Astrocyte (in vitro differentiated cells and primary cell): ENCODE results near the gene C6orf47. TPM values are rescaled to one million over a fixed set of nuclear protein-coding genes. Genes with fewer than 3 reads are reported as not detected.

Source experiments
- DNase-seq: peaks from one replicate; pipeline ENCODE4 v3.0.0-alpha.2; 2010; ENCODE audit warnings: low read depth
- FAIRE-seq: peaks from 2 replicates; lab custom pipeline; 2011; peaks lifted over from hg19 to GRCh38; lab: Jason Lieb, UNC
- H2AFZ ChIP-seq: 2 replicates; pipeline ENCODE4 v1.6.0; 2012; ENCODE audit warnings: low read depth, low read length, inconsistent platforms
- H3K27ac ChIP-seq: 2 replicates; pipeline ENCODE4 v1.5.1; 2011; ENCODE audit warnings: low read depth, low read length, inconsistent platforms
- H3K27me3 ChIP-seq: 2 replicates; pipeline ENCODE4 v1.6.0; 2011; ENCODE audit warnings: low read length, inconsistent platforms; ENCODE audit not compliant: insufficient read depth
- H3K36me3 ChIP-seq: 2 replicates; pipeline ENCODE4 v1.5.1; 2011; ENCODE audit warnings: low read length, inconsistent platforms; ENCODE audit not compliant: insufficient read depth
- H3K4me1 ChIP-seq: 2 replicates; pipeline ENCODE4 v1.5.1; 2011; ENCODE audit warnings: low read length, inconsistent platforms; ENCODE audit not compliant: insufficient read depth
- H3K4me2 ChIP-seq: 2 replicates; pipeline ENCODE4 v1.6.0; 2012; ENCODE audit warnings: low read length, inconsistent platforms
- H3K4me3 ChIP-seq: 2 replicates; pipeline ENCODE4 v1.5.1; 2011; ENCODE audit warnings: low read depth, mild to moderate bottlenecking, low read length, inconsistent platforms; ENCODE audit not compliant: insufficient read depth
- H3K79me2 ChIP-seq: 2 replicates; pipeline ENCODE4 v1.6.0; 2012; ENCODE audit warnings: mild to moderate bottlenecking, low read length, inconsistent platforms; ENCODE audit not compliant: insufficient read depth
- H3K9ac ChIP-seq: 2 replicates; pipeline ENCODE4 v1.6.0; 2012; ENCODE audit warnings: mild to moderate bottlenecking, low read length, inconsistent platforms
- H3K9me3 ChIP-seq: 2 replicates; pipeline ENCODE4 v1.5.1; 2012; ENCODE audit warnings: low read depth, mild to moderate bottlenecking, low read length, inconsistent platforms; ENCODE audit not compliant: insufficient read depth
- H4K20me1 ChIP-seq: 2 replicates; pipeline ENCODE4 v1.6.0; 2012; ENCODE audit warnings: low read length, inconsistent platforms; ENCODE audit not compliant: insufficient read depth
- H3K27ac Mint-ChIP-seq: one replicate; pipeline ENCODE4 v1.8.0; 2021; ENCODE audit warnings: mild to moderate bottlenecking, mixed read lengths; ENCODE audit not compliant: unreplicated experiment
- H3K27me3 Mint-ChIP-seq: one replicate; pipeline ENCODE4 v1.8.0; 2021; ENCODE audit warnings: low read depth, mixed read lengths; ENCODE audit not compliant: unreplicated experiment
- H3K36me3 Mint-ChIP-seq: one replicate; pipeline ENCODE4 v1.8.0; 2021; ENCODE audit warnings: low read depth, mixed read lengths; ENCODE audit not compliant: unreplicated experiment
- H3K4me1 Mint-ChIP-seq: one replicate; pipeline ENCODE4 v1.8.0; 2021; ENCODE audit warnings: low read depth, mixed read lengths; ENCODE audit not compliant: unreplicated experiment
- H3K4me3 Mint-ChIP-seq: one replicate; pipeline ENCODE4 v1.8.0; 2021; ENCODE audit warnings: mild to moderate bottlenecking, moderate library complexity, mixed read lengths; ENCODE audit not compliant: unreplicated experiment
- H3K9me3 Mint-ChIP-seq: one replicate; pipeline ENCODE4 v1.8.0; 2021; ENCODE audit warnings: mild to moderate bottlenecking, mixed read lengths; ENCODE audit not compliant: unreplicated experiment
- CTCF ChIP-seq: IDR thresholded peaks from 2 replicates; pipeline ENCODE4 v1.5.1; 2011; ENCODE audit warnings: low read depth, mild to moderate bottlenecking, inconsistent platforms, low read length, moderate library complexity; ENCODE audit not compliant: insufficient read depth
- EZH2 ChIP-seq: IDR thresholded peaks from 2 replicates; pipeline ENCODE4 v1.6.1; 2012; ENCODE audit warnings: mild to moderate bottlenecking, low read length, inconsistent platforms; ENCODE audit not compliant: insufficient read depth
- total RNA-seq: library from RNA; stranded (reverse); gene quantifications from 2 replicates; pipeline ENCODE4 v1.2.1, GENCODE V29; 2021

The C6orf47 gene
- total RNA-seq, 1 donor from 2014 or later, result 14.7 TPM

GRCh38 chr6:31658983-31659648 lies 1.5 kb downstream of the C6orf47 start:
- Mint-ChIP-seq H3K9me3 (no peaks in the 10 kb centered on the region), H3K4me1 (peaks cover 23% of the 10 kb centered on the region), H3K27me3 (no peaks in the 10 kb centered on the region), H3K36me3 (peaks cover 23% of the 10 kb centered on the region), H3K27ac (no peak overlapping the region), H3K4me3 (peak overlapping the region; percentile 90)
- peaks cover 32% of the 10 kb centered on the region for H4K20me1 ChIP-seq
- FAIRE-seq (no peak), DNase-seq (no peak)
- no peak for TF ChIP-seq EZH2
- TF ChIP-seq CTCF, result no peak
- H3K27me3 ChIP-seq, result no peaks in the 10 kb centered on the region
- peaks cover 81% of the 10 kb centered on the region for H3K79me2 ChIP-seq
- no peak overlapping the region for H2AFZ ChIP-seq
- peaks cover 5% of the 10 kb centered on the region for H3K36me3 ChIP-seq
- H3K9me3 ChIP-seq, result no peaks in the 10 kb centered on the region
- peak overlapping the region; percentile 85 for H3K9ac ChIP-seq
- H3K4me2 ChIP-seq, result peak overlapping the region; percentile 99
- peak overlapping the region; percentile 82 for H3K4me3 ChIP-seq
- peaks cover 39% of the 10 kb centered on the region for H3K4me1 ChIP-seq
- H3K27ac ChIP-seq, result no peak overlapping the region

GRCh38 chr6:31658158-31658688 lies 2.4 kb downstream of the C6orf47 start:
- Histone ChIP-seq H3K27me3 (no peaks in the 10 kb centered on the region), H4K20me1 (peaks cover 32% of the 10 kb centered on the region), H3K4me1 (peaks cover 36% of the 10 kb centered on the region), H3K27ac (no peak overlapping the region), H3K4me2 (peak overlapping the region; percentile 99), H2AFZ (no peak overlapping the region), H3K9me3 (no peaks in the 10 kb centered on the region), H3K9ac (no peak overlapping the region), H3K79me2 (peaks cover 78% of the 10 kb centered on the region), H3K4me3 (no peak overlapping the region), H3K36me3 (peaks cover 5% of the 10 kb centered on the region)
- Mint-ChIP-seq H3K4me3 (peak overlapping the region; percentile 79), H3K4me1 (peaks cover 15% of the 10 kb centered on the region), H3K27ac (no peak overlapping the region), H3K9me3 (no peaks in the 10 kb centered on the region), H3K27me3 (no peaks in the 10 kb centered on the region), H3K36me3 (peaks cover 23% of the 10 kb centered on the region)
- TF ChIP-seq CTCF (no peak), EZH2 (no peak)
- no peak for FAIRE-seq
- DNase-seq, result no peak
